BJ (cell line): ENCODE measurements around the gene ZDHHC22. TPM values are rescaled to one million over a fixed set of nuclear protein-coding genes. Genes with fewer than 3 reads are reported as not detected.

Experiments
- CTCF ChIA-PET: fragments of 350-600 bp; formaldehyde crosslinking; extraction: SDS; loops from one replicate; lab custom pipeline; 2021; ENCODE audit warnings: antibody characterized with exemption, inconsistent platforms; lab: Yijun Ruan, JAX
- POLR2A ChIA-PET: fragments of 300-600 bp; sonication (Branson Sonifier 250); formaldehyde crosslinking; extraction: SDS; loops from one replicate; lab custom pipeline; 2021; ENCODE audit warnings: antibody characterized with exemption; lab: Charles Lee
- DNase-seq: peaks from one replicate; pipeline ENCODE4 v3.0.0-alpha.2; 2011; ENCODE audit warnings: low read depth
- H3K27me3 ChIP-seq: 2 replicates; pipeline ENCODE4 v1.6.0; 2011; ENCODE audit warnings: low read length; ENCODE audit not compliant: control insufficient read depth, insufficient read depth
- H3K36me3 ChIP-seq: 2 replicates; pipeline ENCODE4 v1.5.1; 2011; ENCODE audit warnings: low read length; ENCODE audit not compliant: control insufficient read depth, insufficient read depth
- H3K4me3 ChIP-seq: 2 replicates; pipeline ENCODE4 v1.5.1; 2011; ENCODE audit warnings: low read depth, mild to moderate bottlenecking, control low read depth, low read length
- CTCF ChIP-seq: IDR thresholded peaks from 2 replicates; pipeline ENCODE4 v1.5.1; 2011; ENCODE audit warnings: low read depth, mild to moderate bottlenecking, control low read depth, inconsistent platforms, low read length, moderate library complexity; ENCODE audit not compliant: insufficient read depth
- polyA plus RNA-seq: library from polyadenylated mRNA; depleted of rRNA; stranded (reverse); fragments of >200 nt; gene quantifications from 2 replicates; pipeline ENCODE4 v1.2.3, GENCODE V29; 2011

Gene ZDHHC22
- polyA plus RNA-seq, 1 experiment: not detected

- Histone ChIP-seq H3K4me3 (no peak overlapping the region), H3K36me3 (no peaks in the 10 kb centered on the region), H3K27me3 (no peaks in the 10 kb centered on the region)
- no peak for DNase-seq
- no peak for TF ChIP-seq CTCF
- ChIA-PET CTCF (interaction anchor here (1.3 kb wide), 1 partner anchor 11 kb away, joined by 4 read pairs; no protein-coding TSS in a partner anchor), POLR2A (no interaction called here)
Observed at GRCh38 chr14:77172916-77173315, 31.3 kb upstream of the ZDHHC22 start.

DNA sequence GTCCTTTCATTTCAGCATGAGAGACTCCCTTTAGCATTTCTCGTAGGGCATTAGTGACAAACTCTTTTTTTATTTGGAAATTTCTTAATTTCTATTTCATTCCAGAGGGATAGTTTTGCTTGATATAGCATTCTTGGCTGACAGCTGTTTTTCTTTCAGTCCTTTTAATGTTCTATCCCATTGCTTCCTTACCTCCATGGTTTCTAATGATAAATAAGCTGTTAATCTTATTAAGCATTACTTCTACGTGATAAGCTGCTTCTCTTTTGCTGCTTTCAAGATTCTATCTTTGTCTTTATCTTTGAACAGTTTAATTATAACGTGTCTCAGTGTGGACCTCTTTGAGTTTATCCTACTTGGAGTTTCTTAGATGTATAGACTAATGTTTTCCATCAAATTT is 28.5 kb upstream of the ZDHHC22 start:
- POLR2A ChIA-PET: no interaction called here
- CTCF ChIA-PET: interaction anchor here (0.8 kb wide), 1 partner anchor 12 kb away, joined by 3 read pairs; no protein-coding TSS in a partner anchor
- no peak for DNase-seq
- no peaks in the 10 kb centered on the region for H3K36me3 ChIP-seq
- no peaks in the 10 kb centered on the region for H3K27me3 ChIP-seq
- TF ChIP-seq CTCF: no peak
- H3K4me3 ChIP-seq: no peak overlapping the region

DNA sequence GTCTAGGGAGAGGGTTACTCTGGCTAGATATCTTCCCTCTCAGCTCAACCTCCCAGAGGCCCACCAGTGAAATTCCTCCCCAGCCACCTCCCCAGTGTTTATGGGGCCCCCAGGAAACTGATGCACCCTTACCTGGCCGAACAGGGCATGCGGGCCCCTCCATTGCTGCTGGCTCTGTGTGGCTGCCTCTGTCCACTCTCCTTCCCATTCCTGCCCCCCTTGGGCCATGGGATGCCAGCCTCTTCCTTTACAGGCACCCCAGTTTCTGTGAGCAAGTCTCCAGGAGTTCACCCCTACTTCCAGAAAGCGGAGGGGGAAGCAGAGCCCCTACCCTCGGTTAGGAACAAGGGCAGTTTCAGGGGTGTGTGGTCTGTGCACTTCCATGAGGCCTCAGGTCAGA is 19.4 kb upstream of the ZDHHC22 start:
- ChIA-PET CTCF (no interaction called here), POLR2A (no interaction called here)
- no peak for DNase-seq
- Histone ChIP-seq H3K36me3 (no peaks in the 10 kb centered on the region), H3K27me3 (no peaks in the 10 kb centered on the region; the same call in none of the 2 replicates), H3K4me3 (no peak overlapping the region)
- TF ChIP-seq CTCF: no peak

GRCh38 chr14:77158882-77159255 is 17.3 kb upstream of the ZDHHC22 start:
- POLR2A ChIA-PET: no interaction called here

More at GRCh38 chr14:77158882-77159255, 17.3 kb upstream of the ZDHHC22 start:
- CTCF ChIA-PET: interaction anchor here (1.2 to 1.5 kb wide), 2 partner anchors 11 to 33 kb away, joined by 3 to 4 read pairs; no protein-coding TSS in a partner anchor
- no peak for TF ChIP-seq CTCF
- DNase-seq: no peak
- Histone ChIP-seq H3K27me3 (peaks cover 6% of the 10 kb centered on the region), H3K4me3 (no peak overlapping the region), H3K36me3 (no peaks in the 10 kb centered on the region)
